Measurements from ENCODE around the gene BEGAIN. TPM values are rescaled to one million over a fixed set of nuclear protein-coding genes. Genes with fewer than 3 reads are reported as not detected.

Gene BEGAIN
- polyA plus RNA-seq, 2 of the 4 experiments (the other 2 are of a cell fraction) = 1.4 to 3.7 TPM

- H3K4me2 ChIP-seq = no peak overlapping the region
- H3K27ac ChIP-seq = no peak overlapping the region
- TF ChIP-seq HOXA7 (CRISPR knock-in tag; IDR thresholded peaks at IDR 0.05) = no peak
- no peak for TF ChIP-seq SMC3 (IDR thresholded peaks at IDR 0.05)
- no peak for TF ChIP-seq ESRRA (IDR thresholded peaks at IDR 0.05; ENCODE audit: borderline replicate concordance, low read length)
- TF ChIP-seq RNF2 (IDR thresholded peaks at IDR 0.05; ENCODE audit: borderline replicate concordance, low read depth) = no peak
- no peak for TF ChIP-seq CHD2 (IDR thresholded peaks at IDR 0.05; ENCODE audit: low read length, partially characterized antibody)
- TF ChIP-seq, protein P1, sequence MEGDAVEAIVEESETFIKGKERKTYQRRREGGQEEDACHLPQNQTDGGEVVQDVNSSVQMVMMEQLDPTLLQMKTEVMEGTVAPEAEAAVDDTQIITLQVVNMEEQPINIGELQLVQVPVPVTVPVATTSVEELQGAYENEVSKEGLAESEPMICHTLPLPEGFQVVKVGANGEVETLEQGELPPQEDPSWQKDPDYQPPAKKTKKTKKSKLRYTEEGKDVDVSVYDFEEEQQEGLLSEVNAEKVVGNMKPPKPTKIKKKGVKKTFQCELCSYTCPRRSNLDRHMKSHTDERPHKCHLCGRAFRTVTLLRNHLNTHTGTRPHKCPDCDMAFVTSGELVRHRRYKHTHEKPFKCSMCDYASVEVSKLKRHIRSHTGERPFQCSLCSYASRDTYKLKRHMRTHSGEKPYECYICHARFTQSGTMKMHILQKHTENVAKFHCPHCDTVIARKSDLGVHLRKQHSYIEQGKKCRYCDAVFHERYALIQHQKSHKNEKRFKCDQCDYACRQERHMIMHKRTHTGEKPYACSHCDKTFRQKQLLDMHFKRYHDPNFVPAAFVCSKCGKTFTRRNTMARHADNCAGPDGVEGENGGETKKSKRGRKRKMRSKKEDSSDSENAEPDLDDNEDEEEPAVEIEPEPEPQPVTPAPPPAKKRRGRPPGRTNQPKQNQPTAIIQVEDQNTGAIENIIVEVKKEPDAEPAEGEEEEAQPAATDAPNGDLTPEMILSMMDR (IDR thresholded peaks at IDR 0.05) = no peak
- no peak for TF ChIP-seq CEBPB (IDR thresholded peaks at IDR 0.05)
- no peak for TF ChIP-seq MYC (IDR thresholded peaks at IDR 0.05; ENCODE audit: borderline replicate concordance, low read length)
- TF ChIP-seq POLR2AphosphoS2 (conservative IDR thresholded peaks at IDR 0.05; ENCODE audit: low read length) = no peak
- TF ChIP-seq NR3C1 (IDR thresholded peaks at IDR 0.05) = no peak
- no peak for TF ChIP-seq HOXB5 (CRISPR knock-in tag; IDR thresholded peaks at IDR 0.05)
- no peak for TF ChIP-seq ZFP36 (IDR thresholded peaks at IDR 0.05; ENCODE audit: borderline replicate concordance, partially characterized antibody)
- no peak for TF ChIP-seq ZC3H11A (IDR thresholded peaks at IDR 0.05)
- no peak for TF ChIP-seq KDM1A (IDR thresholded peaks at IDR 0.05; ENCODE audit: low read depth)
- no peak for TF ChIP-seq REST (IDR thresholded peaks at IDR 0.05)
- no peak for TF ChIP-seq TP53 (CRISPR knock-in tag; IDR thresholded peaks at IDR 0.05)
- no peak for TF ChIP-seq EP300 (IDR thresholded peaks at IDR 0.05)
- TF ChIP-seq HDAC2 (IDR thresholded peaks at IDR 0.05) = no peak
- CTCF ChIA-PET = interaction anchor here (1.5 to 2.9 kb wide), 2 partner anchors 32 to 127 kb away, joined by 3 to 14 read pairs; no protein-coding TSS in a partner anchor
- H3K4me1 ChIP-seq = no peaks in the 10 kb centered on the region
- FAIRE-seq (peak; percentile 32), DNase-seq (ENCODE audit: low read depth in 1 of 2, low spot score in 1 of 2) (no peak), ATAC-seq (no peak)
- POLR2A ChIA-PET = no interaction called here
- no peak overlapping the region for H3K4me3 ChIP-seq
- H3K9me3 ChIP-seq = no peaks in the 10 kb centered on the region
- WGBS (ENCODE audit: missing lambda C conversion rate) = 96% methylated on average over 2 of the region's 2 CpGs
Observed at GRCh38 chr14:100526632-100527031, 60.6 kb downstream of the BEGAIN start.

DNA sequence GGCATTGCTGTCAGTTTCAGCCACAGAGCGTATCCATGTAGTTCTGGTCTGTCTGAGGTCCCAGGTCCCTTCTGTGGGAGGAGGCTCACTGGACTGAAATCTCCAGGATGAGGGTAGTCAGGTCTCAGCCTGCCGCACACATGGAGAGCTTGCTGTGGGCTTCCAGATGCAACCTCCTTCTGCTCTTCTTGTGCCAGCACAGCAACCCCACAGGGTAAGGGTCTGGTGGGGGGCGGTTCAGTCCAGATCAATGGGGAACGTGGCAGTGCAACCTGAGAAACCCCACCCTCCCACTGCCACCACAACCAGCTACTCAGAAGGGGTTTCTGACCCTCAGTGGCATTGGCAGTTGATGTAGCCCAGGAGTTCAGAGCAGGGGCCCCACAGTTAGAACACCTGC, 61.2 kb downstream of the BEGAIN start:
- FAIRE-seq (no peak), ATAC-seq (no peak), DNase-seq (ENCODE audit: low read depth in 1 of 2, low spot score in 1 of 2) (no peak)
- Histone ChIP-seq H3K27ac (no peak overlapping the region), H3K4me2 (no peak overlapping the region), H3K9me3 (no peaks in the 10 kb centered on the region), H3K4me1 (no peaks in the 10 kb centered on the region), H3K4me3 (no peak overlapping the region)
- POLR2A ChIA-PET = no interaction called here
- CTCF ChIA-PET = interaction anchor here (1.5 to 2.9 kb wide), 5 partner anchors 16 to 128 kb away, joined by 3 to 14 read pairs (median 6); no protein-coding TSS in a partner anchor
- 96% methylated on average over 3 of the region's 4 CpGs for WGBS (ENCODE audit: missing lambda C conversion rate)
- TF ChIP-seq BHLHE40 (IDR thresholded peaks at IDR 0.05; ENCODE audit: low read depth, low read length) (no peak), ELK1 (IDR thresholded peaks at IDR 0.05; ENCODE audit: low read depth, low read length) (no peak), GATA3 (IDR thresholded peaks at IDR 0.05; ENCODE audit: borderline replicate concordance) (no peak), MAFK (IDR thresholded peaks at IDR 0.05; ENCODE audit: partially characterized antibody) (no peak), SMC3 (IDR thresholded peaks at IDR 0.05) (no peak), NFE2L2 (conservative IDR thresholded peaks at IDR 0.05; ENCODE audit: low read length) (no peak), FOSB (CRISPR knock-in tag; IDR thresholded peaks at IDR 0.05) (no peak), KDM5A (IDR thresholded peaks at IDR 0.05) (no peak), HOXB5 (CRISPR knock-in tag; IDR thresholded peaks at IDR 0.05) (no peak), RNF2 (IDR thresholded peaks at IDR 0.05; ENCODE audit: borderline replicate concordance, low read depth) (no peak), EHMT2 (IDR thresholded peaks at IDR 0.05; ENCODE audit: low read depth) (no peak), RAD21 (conservative IDR thresholded peaks at IDR 0.05 in 1 of 2, IDR thresholded peaks at IDR 0.05 in 1 of 2) (no peak), HDAC2 (IDR thresholded peaks at IDR 0.05) (no peak)
- TF ChIP-seq, protein P2, sequence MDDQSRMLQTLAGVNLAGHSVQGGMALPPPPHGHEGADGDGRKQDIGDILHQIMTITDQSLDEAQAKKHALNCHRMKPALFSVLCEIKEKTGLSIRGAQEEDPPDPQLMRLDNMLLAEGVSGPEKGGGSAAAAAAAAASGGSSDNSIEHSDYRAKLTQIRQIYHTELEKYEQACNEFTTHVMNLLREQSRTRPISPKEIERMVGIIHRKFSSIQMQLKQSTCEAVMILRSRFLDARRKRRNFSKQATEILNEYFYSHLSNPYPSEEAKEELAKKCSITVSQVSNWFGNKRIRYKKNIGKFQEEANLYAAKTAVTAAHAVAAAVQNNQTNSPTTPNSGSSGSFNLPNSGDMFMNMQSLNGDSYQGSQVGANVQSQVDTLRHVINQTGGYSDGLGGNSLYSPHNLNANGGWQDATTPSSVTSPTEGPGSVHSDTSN (IDR thresholded peaks at IDR 0.05) = no peak
- TF ChIP-seq, protein P1 (IDR thresholded peaks at IDR 0.05) = no peak

Measured in A549 (cell line).